HG03064 (cell line): Measurements from ENCODE around the gene MRPS6.

Source experiments
- ATAC-seq: cut with Tn5 transposase; IDR thresholded peaks from one replicate; pipeline ENCODE4 v1.9.1; 2021; ENCODE audit warnings: low read depth; ENCODE audit not compliant: unreplicated experiment

Gene MRPS6

DNA sequence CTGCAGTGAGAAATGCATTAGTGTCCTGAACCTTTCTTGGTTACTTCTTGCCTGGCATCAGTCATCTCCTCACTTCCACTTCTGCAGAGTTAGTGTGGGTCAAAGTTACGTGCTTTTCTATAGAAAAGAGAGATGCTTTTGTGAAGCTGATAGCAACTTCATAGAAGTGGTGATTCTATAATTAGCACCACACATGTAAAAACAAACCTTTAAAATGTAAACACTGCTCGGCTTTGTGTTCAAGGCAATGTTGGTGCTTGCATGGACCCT lies 57.3 kb downstream of the MRPS6 start:
- ATAC-seq, result no peak

DNA sequence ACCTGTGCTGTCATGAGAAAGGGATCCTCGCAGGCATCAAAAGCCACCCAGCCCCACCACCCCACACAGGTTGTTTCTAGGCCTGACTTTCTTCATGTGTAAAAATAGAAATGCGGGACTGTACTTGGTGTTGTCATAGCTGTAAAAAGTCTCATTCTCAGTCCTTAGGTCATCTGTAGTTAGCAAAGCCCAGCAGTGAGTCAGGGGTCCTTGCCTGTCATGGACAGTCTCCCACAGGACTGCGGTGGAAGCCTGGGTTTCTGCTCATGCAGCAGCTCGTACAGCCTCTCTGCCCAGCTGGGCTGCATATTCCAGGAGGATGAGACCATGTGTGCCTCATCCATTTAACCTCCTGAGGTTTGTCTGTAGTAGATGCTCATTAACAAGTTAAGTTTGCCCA lies 58.2 kb downstream of the MRPS6 start:
- no peak for ATAC-seq

DNA sequence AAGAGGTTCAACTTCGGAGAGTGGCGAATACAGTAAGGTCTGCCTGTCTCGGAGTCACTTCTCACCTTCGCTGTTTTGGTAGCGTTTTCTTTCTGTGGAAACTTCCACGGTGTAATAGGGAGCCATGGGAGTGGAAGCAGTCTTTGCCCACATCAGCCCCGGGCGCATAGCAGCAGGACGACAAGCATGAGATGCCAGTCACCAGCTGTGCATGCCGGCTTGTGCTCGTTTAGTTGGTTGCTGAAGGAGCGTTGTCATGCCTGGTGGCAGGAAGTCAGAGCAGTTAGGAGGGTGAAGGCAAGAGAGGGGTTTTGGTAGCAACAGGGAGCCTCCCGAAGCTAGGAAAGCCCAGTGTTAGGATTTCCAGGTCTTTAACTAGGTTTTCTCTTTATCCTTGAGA lies 58.8 kb downstream of the MRPS6 start:
- ATAC-seq, result no peak

DNA sequence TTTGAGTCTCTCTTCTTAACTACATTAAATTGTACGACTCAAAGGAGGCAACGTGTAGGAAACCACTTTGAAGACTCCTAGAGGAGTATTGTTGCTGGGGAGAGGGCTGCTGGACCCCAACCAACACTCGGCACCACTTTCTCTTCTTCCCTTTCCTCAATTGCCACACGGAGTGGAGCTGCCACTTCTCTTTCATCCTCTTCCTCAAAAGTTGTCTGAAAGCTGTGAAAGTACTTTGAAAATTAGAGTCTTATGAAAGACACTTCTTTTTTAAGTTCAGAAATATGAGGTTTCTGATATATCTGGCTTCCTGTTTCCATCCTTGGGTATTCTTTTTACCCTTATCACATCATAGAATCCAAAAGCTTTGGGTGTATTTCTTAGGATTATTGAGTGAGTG lies 59.5 kb downstream of the MRPS6 start:
- no peak for ATAC-seq

DNA sequence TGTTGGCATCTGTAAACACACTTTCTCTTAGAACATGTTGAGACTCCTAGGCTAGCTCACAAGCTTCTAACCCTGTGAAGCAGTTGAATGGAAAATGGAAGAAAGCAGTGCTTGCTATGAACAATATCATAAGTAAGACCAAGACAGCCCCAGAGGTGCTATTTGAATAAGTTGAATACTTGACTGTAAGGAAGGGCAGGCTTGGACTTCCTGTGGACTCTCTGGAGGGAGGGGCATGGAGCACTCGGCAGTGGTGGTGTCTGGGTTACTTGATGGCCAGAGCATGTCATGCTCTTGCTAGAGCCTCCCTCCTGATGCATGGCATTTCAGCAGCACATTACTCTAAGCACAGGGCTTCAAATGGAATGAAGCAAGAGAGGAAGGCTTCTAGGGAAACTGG lies 60.0 kb downstream of the MRPS6 start:
- ATAC-seq, result no peak

DNA sequence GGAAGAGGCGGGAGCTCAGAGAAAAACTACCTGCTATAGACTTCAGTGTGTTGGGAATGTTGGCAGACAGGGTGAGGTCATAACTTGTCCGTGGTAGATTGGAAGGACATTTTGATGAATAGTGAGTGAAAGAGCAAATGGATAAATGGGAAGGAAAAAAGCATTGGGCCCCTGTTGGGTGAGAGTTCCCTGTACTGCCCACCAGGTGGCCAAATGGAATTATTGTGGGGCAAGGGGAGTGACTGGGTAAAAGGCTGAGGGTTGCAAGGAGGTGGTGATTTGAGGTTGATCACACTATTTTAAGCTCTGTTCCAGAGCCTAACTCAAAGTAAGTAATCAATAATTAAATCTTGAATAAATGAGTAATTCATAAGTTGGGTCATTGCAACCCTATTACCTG lies 60.4 kb downstream of the MRPS6 start:
- ATAC-seq, result no peak

DNA sequence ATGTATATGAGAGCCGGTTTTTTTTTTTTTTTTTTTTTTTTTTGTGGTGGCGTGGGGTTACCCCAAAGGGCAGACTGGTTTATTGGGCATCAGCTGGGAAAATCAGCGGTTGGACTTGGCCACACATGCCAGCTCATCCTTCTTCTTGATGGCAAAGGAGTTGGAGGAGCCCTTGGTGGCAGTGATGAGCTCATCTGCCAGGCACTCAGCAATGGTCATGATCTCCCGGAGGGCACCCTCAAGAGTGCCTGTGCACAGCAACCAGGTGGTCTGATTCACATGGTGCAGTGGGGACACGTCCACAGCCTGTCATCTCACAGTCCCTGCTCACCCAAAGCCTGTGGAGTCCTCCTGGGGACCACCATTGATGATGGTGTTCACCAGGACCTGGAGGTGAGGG lies 62.0 kb downstream of the MRPS6 start:
- no peak for ATAC-seq

DNA sequence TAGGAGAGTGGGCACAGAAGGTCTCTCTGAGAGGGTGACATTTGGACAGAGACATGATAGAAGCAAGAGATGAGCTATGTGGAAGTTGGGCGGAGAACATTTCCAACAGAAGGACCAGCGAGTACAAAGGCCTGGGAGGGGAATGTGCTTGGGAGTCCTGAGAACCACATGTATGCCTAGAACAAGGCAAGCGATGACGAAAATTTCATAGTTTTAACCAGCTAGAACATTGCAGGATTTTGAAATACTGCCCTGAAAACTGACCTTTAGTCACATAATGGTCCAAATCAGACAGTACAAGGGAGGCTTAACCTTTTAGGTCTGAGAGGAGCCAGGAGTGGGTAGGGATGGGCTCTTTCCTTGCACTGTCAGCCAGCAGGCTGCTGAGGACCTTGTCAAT lies 68.0 kb downstream of the MRPS6 start:
- no peak for ATAC-seq

DNA sequence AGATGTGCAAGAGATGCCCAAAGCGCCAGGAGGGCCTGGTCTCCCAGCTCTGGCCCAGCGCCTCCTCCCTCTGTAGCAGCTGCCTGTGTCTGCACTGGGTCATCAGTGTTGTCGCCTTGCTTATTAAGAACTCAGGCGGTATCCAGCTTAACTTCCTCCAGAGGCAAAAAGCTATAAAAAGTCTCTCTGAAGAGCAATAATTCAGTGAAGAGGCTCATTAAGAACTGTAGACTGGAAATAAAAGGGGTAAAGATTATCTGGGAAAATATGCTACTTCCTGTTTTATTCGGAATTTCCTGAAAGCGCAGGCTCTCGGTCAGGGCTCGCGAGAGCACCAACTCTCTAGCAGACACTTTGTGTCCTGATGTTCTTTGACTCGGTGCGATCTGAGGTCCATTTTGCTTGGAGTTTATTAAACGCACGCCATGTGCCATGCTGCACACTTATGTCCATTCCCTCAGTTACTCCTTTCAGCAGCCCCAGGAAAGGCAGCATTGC lies 70.4 kb downstream of the MRPS6 start:
- ATAC-seq, result no peak

DNA sequence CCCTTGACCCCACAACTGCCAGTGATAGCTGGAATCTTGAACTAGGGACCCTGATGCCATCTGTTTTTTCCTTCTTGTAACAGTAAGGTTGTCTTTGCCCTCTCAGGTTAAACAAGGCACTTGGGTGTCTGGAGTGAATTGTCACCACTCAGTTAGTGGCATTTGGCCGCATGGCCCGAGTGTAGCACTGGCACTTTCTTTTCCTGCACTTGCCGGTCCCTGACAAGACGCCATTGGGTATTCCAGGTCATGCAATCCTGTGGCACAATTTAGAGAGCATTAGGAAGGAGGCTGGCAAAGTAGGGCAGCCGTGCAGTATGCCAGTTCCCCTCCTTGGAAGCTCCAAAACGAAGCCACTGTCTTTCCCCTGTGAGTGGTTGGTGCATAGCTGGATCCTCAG lies 70.8 kb downstream of the MRPS6 start:
- ATAC-seq, result no peak

DNA sequence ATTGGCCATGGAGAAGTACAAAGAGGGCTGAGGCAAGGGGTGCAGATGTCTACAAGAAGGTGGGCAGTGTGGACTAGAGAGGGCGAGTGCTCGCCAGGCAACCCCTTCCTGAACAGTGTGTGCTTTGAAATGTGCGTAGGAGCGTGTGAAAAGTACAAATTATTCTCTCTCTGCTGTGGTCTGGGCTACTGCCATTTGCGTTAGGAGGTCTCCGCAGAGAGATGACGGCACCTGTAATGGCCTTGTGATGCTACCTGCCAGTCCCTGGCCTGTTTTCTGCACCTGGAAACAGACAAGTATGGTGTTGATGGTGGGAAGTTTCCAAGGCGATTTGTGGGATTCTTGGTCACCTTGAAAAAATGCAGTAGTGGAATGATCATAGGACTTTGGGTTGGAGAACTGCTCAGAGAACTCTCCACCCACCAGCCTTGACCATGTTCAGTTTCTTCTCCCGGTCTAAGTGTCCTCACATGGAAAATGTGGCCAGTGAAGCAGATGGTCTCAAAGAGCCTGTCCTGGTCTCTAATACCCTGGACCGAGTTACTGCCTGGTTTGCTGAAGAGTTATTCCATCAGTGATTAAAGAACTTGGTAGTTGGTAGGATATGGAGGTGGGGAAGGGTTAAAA lies 74.5 kb downstream of the MRPS6 start:
- no peak for ATAC-seq

DNA sequence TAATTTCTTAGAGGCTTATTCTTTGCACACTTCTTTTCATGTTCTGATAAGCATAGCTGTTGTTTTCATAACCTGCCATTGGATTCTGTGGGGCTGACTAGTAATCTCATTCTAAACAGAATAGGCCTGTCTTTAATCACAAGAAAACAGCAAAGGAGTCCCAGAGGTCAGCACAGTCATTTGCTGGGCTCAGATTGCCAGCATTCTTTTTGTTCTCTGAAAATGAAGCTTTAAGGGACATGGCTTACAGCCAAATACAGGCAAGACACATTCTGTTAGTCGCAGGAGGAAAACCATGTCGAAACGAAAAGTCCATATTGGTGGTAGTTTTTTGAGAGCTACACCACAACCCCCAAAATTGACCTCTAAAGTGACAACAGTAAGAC lies 75.0 kb downstream of the MRPS6 start:
- no peak for ATAC-seq

DNA sequence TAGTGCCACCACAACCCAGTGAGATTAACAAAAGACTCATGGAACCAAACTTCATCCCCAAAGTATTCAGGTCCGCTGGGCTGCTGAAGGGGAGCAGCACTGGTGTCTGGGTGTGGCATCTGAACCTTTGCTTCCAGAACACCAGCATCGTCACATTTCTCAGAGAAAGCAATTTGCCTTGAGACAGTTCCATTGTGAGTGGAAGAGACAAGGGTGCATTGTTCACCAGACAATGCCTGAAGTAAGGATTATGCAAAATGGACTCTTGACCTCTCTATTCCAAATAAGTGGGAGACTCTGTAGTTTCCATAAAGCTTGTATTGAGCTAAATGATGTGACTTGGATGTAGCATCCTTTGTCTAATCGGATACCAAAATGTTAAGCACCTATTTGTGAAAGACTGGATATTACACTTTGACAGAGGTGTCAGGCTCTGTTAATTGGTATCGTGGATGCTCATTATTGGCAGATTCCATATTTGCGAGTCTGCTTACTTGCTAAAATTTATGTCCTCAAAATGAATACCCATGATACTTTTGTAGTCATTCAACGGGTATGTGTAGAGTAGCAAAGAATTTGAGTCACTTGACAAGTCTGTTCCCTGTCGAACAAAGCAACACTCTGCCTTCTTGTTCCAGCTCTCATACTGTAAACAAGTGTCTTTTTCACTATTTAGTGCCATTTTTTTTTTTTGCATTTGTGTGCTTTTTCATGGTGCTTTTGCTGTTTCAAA lies 75.6 kb downstream of the MRPS6 start:
- no peak for ATAC-seq

DNA sequence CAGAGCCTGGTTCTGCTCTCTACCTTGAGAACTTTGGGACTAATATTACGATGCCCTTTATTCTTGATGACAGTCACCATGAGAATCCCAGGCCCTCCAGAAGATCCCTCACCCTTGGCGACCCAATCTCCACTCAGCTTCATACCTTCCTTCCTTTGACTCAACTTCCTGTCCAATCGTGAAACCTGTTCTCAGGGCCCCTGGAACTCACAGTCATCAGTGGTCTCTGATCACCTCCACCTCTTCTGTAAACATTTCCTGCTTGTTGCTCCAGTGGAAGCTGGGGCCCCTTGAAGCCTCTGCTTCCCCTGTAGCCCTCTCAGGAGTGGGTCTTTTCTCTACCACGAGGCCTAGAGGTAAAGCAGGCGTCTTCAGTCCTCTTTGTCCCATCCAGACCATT lies 79.1 kb downstream of the MRPS6 start:
- no peak for ATAC-seq

DNA sequence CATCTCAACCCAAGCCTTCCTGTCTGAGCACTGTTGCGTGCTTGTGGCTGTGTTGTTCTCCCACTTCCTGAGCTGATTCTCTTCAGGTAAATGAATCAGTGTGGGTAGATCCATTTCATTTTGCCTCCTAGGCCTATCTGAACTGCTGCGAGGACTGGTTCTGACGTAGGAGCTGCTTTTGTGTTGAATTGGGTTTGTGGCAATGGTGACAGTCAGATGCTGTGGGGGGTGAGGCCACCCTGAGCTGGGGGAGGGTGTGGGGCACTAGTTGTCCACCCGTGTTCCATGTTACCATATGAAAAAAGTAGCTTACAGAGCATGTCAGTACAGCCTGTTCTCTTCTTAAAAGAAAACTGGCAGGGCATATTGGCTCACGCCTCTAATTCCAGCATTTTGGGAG lies 81.5 kb downstream of the MRPS6 start:
- ATAC-seq, result no peak

DNA sequence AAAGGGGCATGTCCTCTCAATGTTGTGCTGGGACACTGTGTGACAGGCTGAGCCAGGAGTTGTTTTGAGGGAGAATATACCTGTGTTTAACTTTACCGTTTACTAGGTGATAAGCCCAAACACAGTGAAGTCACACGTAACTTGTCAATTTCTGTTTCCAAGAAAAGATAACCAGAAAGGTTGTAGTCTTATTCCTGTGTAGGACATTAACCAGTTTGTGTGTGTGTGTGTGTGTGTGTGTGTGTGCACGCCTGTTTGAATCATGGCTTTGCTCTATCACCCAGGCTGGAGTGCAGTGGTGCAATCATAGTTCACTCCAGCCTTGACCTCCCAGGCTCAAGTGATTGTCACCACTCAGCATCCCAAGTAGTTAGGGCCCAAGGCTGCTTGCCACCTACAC lies 83.6 kb downstream of the MRPS6 start:
- ATAC-seq, result no peak

DNA sequence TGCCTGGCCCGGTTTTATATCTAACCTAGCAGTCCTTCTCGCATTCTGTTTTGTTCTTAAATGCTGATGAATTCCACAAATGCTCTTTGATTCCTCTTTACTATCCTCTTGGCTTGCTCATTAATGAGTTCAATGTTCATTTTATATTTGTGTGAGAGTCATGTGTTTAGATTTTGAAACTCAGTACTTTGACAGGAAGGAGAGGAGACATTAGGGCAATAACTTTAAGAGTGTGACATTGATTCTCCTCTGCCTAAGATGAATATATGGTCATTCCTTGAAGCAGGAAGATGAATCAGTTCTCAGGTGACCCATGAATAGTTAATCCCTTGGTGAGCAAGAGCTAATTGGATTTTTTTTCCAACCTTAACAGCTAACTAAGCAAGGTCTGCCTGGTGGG lies 84.1 kb downstream of the MRPS6 start:
- ATAC-seq, result no peak

DNA sequence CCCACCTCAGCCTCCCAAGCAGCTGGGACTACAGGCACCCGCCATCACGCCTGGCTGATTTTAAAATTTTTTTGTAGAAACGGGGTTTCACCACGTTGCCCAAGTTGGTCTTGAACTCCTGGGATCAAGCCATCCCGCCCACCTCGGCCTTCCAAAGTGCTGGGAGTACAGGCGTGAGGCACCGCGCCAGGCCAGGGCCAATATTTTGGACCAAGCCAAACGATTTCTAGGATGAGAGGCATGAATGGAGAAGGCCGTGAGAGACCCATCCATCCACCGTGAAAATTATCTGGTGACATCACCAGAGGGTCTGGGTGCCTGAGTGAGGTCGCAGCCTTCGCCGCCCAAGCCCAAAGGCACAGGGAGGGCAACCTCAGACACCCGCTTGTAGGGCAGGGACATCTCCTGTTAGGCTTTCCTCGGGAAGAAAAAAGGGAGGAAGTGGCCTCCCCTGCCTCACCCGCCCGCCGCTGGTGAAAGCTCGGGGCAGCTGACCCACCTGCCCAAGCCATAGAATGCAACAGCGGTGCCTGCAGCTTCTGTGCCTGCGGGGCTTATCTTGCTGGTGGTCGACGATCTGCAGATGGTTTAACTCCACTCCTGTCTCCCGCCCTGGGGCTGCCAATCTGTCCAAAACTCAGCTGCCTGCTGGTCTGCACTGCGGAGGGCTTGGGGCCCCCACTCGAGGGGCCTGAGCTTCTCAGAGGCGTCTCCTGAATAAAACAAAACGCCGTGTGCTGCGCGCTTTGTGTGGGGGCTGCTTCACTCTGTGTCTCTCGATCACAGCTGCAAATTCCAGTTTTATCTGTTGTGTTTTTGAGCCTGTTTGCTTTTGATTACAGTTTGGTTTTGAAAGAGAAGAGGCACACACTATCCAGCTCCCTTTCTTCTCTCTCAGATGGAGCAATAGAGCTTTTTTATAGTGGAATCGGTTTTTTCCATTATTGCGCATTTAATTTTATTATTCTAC lies 85.8 kb downstream of the MRPS6 start:
- ATAC-seq, result no peak

DNA sequence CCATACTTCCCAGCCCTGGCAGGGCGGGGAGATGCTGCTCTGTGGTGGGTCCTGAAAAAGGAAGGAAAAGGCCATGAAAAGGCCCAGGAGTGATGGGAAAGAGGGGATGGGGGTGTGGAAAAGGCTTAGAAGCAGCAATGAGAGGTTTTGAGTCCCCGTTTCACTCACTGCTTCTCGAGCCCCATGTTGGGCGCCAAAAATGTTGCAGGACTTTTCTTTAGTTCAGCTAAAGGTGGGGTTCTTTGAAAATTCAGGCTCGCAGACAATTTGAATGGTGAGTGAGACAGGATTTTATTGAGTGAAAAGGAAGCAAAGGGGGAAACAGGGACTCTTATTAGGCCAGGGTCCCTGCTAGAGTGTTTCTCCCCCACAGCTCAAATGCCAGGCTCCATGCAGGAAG lies 93.1 kb downstream of the MRPS6 start:
- ATAC-seq, result no peak

DNA sequence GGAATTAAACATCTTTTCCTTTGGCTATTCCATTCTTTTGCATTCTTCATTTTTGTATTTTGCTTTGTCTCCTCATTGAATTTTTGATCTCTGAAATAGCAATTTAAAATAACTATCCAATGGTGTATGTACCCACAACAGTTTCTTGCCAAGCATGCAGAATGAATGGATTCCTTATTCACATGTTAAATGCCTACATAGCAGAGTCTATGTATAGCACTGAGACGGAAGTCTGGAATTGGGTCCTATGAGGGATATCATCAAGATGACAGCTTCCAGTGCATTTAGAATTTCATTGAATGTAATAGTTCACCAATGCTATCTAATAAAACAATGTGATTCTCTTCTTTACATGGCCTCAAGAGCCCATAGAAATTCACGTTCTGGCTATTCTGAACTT lies 97.5 kb downstream of the MRPS6 start:
- no peak for ATAC-seq

DNA sequence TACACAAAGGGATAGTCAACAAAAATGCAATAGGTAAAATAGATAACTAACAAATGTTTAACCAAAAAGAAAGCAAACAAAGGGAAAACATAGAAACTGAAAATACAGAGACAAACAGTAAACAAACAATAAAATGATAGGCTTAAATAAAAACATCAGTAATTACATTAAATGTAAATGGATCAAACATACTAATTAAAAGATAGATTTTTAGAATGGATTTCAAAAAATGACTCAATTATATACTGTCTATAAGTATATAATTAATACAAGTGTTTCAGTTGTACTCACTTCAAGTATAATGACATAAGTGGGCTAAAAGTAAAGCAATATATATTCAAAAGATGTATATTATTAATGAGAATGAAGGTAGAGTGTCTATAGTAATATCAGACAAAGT lies 101.1 kb downstream of the MRPS6 start:
- no peak for ATAC-seq

DNA sequence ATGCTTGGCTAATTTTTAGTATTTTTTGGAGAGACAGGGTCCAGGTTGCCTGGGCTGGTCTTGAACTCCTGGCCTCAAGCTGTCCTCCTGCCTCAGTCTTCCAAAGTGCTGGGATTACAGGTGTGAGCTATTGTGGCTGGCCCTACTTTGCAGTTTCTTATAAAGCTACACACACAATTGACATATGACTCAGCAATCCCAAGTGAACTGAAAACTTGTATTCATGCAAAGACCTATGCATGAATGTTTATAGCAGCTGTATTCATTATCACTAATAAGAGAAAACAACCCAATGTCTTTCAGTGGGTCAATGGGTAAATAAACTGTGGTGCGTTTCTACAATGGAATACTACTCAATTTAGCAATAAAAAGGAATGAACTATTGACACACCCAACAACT lies 103.1 kb downstream of the MRPS6 start:
- ATAC-seq, result no peak
